Kidney (tissue), 14 donors: ENCODE measurements around the gene VWA5B1. TPM values are rescaled to one million over a fixed set of nuclear protein-coding genes. Genes with fewer than 3 reads are reported as not detected.
A peak's percentile ranks its signal among the peaks of the same experiment; 100 is the strongest.

Experiments used
- DNase-seq, 5 donors: peaks; one replicate each; pipeline ENCODE4 v3.0.0-alpha.2; 2013 to 2020
- FAIRE-seq: peaks from 2 replicates; lab custom pipeline; 2012; peaks lifted over from hg19 to GRCh38; lab: Jason Lieb, UNC
- H3K27ac ChIP-seq, 2 donors: one replicate each; pipeline ENCODE4 v1.7.0; 2013; ENCODE audit warnings: low read depth in 2 of 2, low read length in 2 of 2, inconsistent platforms in 1 of 2
- H3K27me3 ChIP-seq: one replicate; pipeline ENCODE4 v1.7.1; 2013; ENCODE audit warnings: low read length, inconsistent platforms; ENCODE audit not compliant: control insufficient read depth, insufficient read depth
- H3K36me3 ChIP-seq, 3 donors: one replicate each; pipeline versions ENCODE4 v1.7.0 to v1.7.1; 2013; ENCODE audit warnings: low read length in 3 of 3, control low read depth in 1 of 3, inconsistent platforms in 1 of 3; ENCODE audit not compliant: insufficient read depth in 3 of 3, control insufficient read depth in 2 of 3
- H3K4me1 ChIP-seq, 3 donors: one replicate each; pipeline versions ENCODE4 v1.7.0 to v1.7.1; 2013; ENCODE audit warnings: low read length in 3 of 3, inconsistent platforms in 1 of 3, low read depth in 1 of 3; ENCODE audit not compliant: control insufficient read depth in 2 of 3, insufficient read depth in 2 of 3
- H3K4me3 ChIP-seq, 3 donors: one replicate each; pipeline versions ENCODE4 v1.7.0 to v1.8.1; 2013; ENCODE audit warnings: low read length in 3 of 3, control low read depth in 1 of 3, inconsistent platforms in 1 of 3
- H3K9ac ChIP-seq, 3 donors: one replicate each; pipeline versions ENCODE4 v1.7.0 to v1.7.1; 2013; ENCODE audit warnings: low read length in 3 of 3, control low read depth in 1 of 3, inconsistent platforms in 1 of 3
- H3K9me3 ChIP-seq, 3 donors: one replicate each; pipeline versions ENCODE4 v1.7.0 to v1.7.1; 2013; ENCODE audit warnings: low read length in 3 of 3, control low read depth in 1 of 3, inconsistent platforms in 1 of 3; ENCODE audit not compliant: control insufficient read depth in 2 of 3, insufficient read depth in 1 of 3
- intact Hi-C: fragments of 100-400 bp; cut with DNase I; formaldehyde crosslinking; loops from one replicate; pipeline ENCODE4 v1.11.1; 2022
- polyA plus RNA-seq: library from polyadenylated mRNA; stranded (reverse); fragments of 350-450 nt; fragmentation: Illumina TruSeq; extraction: RNeasy Lipid Tissue Mini Kit (QIAGEN cat#74804); gene quantifications from one replicate; pipeline ENCODE4 v1.2.3, GENCODE V29; 2014; ENCODE audit warnings: low read depth, low replicate concordance; ENCODE audit not compliant: insufficient read depth
- total RNA-seq: library from RNA; stranded (reverse); fragmentation: NEBNext Ultra II Directional; extraction: Animal tissue kit (Norgen Biotek cat#: 25700); gene quantifications from one replicate; pipeline ENCODE4 v1.2.1, GENCODE V29; 2021
- TF ChIP-seq, protein P1 (sequence below): IDR thresholded peaks from 3 replicates; pipeline ENCODE4 v1.5.1; 2012; ENCODE audit warnings: mild to moderate bottlenecking, moderate library complexity, borderline replicate concordance; ENCODE audit not compliant: insufficient read depth; ENCODE audit errors: extremely low read depth
- donor health status: control.
- donor health status: control.
- donor health status: control.
- donor health status: control.
- donor health status: control.
- donor health status: DM: yes; HTN: yes; CAD: no.
- donor health status: Normal renal cell carcinoma (clear cell type).

Gene VWA5B1
- total and polyA plus RNA-seq, 2 donors from 2014 or later, result 0.69 to 1.4 TPM

DNA sequence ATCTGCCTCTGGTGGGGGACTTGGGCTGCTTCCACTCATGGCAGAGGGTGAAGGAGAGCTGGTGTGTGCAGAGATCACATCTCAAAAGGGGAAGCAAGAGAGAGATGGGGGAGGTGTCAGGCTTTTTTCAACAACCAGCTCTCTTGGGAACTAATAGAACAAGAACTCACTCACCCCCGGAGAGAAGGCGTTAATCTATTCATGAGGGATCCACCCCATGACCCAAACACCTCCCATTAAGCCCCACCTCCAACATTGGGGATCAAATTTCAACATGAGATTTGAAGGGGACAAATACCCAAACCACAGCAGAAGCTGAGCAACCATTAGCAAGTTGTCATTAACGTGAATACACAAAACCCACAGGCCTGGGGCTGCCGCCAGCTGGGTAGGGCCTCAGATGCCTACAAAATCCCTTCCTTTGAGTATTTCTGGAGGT, 12.0 kb upstream of the VWA5B1 start:
- Histone ChIP-seq H3K27ac (no peak overlapping the region), H3K9me3 (no peaks in the 10 kb centered on the region), H3K4me3 (no peak overlapping the region), H3K4me1 (no peaks in the 10 kb centered on the region), H3K27me3 (no peaks in the 10 kb centered on the region), H3K9ac (no peak overlapping the region), H3K36me3 (no peaks in the 10 kb centered on the region)
- intact Hi-C loops, result no loop called here
- FAIRE-seq (no peak), DNase-seq (peak in 1 of 5 donors; percentile 31)
- TF ChIP-seq, protein P1, sequence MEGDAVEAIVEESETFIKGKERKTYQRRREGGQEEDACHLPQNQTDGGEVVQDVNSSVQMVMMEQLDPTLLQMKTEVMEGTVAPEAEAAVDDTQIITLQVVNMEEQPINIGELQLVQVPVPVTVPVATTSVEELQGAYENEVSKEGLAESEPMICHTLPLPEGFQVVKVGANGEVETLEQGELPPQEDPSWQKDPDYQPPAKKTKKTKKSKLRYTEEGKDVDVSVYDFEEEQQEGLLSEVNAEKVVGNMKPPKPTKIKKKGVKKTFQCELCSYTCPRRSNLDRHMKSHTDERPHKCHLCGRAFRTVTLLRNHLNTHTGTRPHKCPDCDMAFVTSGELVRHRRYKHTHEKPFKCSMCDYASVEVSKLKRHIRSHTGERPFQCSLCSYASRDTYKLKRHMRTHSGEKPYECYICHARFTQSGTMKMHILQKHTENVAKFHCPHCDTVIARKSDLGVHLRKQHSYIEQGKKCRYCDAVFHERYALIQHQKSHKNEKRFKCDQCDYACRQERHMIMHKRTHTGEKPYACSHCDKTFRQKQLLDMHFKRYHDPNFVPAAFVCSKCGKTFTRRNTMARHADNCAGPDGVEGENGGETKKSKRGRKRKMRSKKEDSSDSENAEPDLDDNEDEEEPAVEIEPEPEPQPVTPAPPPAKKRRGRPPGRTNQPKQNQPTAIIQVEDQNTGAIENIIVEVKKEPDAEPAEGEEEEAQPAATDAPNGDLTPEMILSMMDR, result no peak

DNA sequence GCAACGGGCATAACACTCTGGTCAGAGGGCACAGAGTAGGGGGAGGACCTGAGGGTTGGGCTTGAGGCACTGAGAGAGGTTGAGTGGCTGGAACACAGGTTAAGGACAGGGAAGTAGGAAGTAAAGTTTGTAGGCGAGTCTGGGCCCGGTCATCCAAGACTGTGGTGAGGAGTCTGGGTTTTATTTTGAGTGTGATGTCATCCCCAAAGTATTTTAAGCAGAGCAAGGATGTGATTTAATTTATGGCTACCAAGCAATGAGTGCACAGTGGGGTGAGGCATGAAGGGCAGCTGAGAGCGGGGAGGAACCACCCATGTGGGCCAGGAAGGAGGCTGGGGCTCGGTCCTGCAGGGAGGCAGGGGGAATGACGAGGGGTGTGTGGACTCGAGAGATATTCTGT, 11.2 kb upstream of the VWA5B1 start:
- DNase-seq (peak; percentile 44 to 71 (median 59)), FAIRE-seq (no peak)
- Histone ChIP-seq H3K4me3 (no peak overlapping the region), H3K9ac (no peak overlapping the region), H3K27me3 (no peaks in the 10 kb centered on the region), H3K36me3 (no peaks in the 10 kb centered on the region), H3K4me1 (no peaks in the 10 kb centered on the region), H3K27ac (no peak overlapping the region), H3K9me3 (no peaks in the 10 kb centered on the region)
- TF ChIP-seq, protein P1, result no peak
- intact Hi-C loops, result no loop called here

DNA sequence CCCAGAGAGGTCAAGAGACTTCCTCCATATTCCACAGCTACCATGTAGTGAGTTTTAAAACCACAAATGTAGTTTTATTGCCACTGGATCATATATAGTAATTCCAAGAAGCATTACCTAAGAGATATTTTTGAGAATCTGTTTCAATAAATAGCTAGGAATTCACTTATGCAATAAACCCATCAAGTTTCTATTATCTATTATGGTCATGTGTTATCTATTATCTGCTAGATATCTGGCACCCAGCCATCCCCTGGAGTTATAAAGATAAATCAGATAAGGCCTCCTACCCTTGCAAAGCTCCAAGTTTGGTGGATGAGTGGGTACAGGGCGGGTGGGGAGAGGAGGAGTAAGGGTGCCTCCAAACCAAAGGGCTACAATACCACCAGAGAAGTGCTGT, 10.3 kb upstream of the VWA5B1 start:
- Histone ChIP-seq H3K27me3 (no peaks in the 10 kb centered on the region), H3K9ac (no peak overlapping the region), H3K36me3 (no peaks in the 10 kb centered on the region), H3K27ac (no peak overlapping the region), H3K4me3 (no peak overlapping the region), H3K4me1 (no peaks in the 10 kb centered on the region), H3K9me3 (no peaks in the 10 kb centered on the region)
- TF ChIP-seq, protein P1, result no peak
- FAIRE-seq (no peak), DNase-seq (no peak)
- intact Hi-C loops, result no loop called here

DNA sequence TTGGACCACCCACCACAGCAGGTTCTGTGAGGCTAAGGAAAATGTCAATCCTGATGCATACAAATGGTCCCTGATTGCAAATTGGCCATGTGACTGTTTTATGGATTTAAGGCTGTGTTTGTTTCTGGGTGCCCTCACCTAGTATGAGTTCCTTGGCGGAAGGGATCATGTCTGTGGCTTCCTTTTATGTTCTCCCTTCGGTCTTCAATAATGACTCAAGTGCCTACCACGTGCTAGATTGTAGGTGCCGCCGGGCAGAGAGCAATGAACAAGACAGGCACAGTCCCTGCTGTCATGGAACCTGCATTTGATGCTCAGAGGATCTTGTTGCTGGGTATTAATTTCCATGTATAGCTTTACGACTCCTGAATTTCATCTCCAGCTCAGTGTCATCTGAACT, 9.8 kb upstream of the VWA5B1 start:
- TF ChIP-seq, protein P1, result no peak

More for the DNA sequence above, 9.8 kb upstream of the VWA5B1 start:
- H3K27ac ChIP-seq, result no peak overlapping the region
- intact Hi-C loops, result no loop called here
- no peaks in the 10 kb centered on the region for H3K27me3 ChIP-seq
- no peaks in the 10 kb centered on the region for H3K36me3 ChIP-seq
- no peak overlapping the region for H3K4me3 ChIP-seq
- no peaks in the 10 kb centered on the region for H3K9me3 ChIP-seq
- no peak overlapping the region for H3K9ac ChIP-seq
- FAIRE-seq, result no peak
- no peak for DNase-seq
- no peaks in the 10 kb centered on the region for H3K4me1 ChIP-seq
